Subcutaneous adipose tissue (tissue), 4 donors: ENCODE results near the gene AURKAIP1. TPM values are rescaled to one million over a fixed set of nuclear protein-coding genes. Genes with fewer than 3 reads are reported as not detected.

ENCODE experiments used
- CTCF ChIP-seq: fragments of 450-650 bp; IDR thresholded peaks from one replicate; pipeline ENCODE4 v1.5.1; 2016; ENCODE audit warnings: low read depth, mild to moderate bottlenecking, control low read depth, antibody characterized with exemption, moderate library complexity
- total RNA-seq, 4 donors: library from RNA; depleted of rRNA; stranded (reverse); fragments of >200 nt; gene quantifications; one replicate each; pipeline ENCODE4 v1.1.0, GENCODE V29; 2016

AURKAIP1 gene
- total RNA-seq, 4 donors from 2014 or later, result 53.6 to 153 (median 83.5) TPM

GRCh38 chr1:1385931-1386330, 10.9 kb upstream of the AURKAIP1 start:
- TF ChIP-seq CTCF, result no peak

GRCh38 chr1:1381294-1381693, 6.3 kb upstream of the AURKAIP1 start:
- no peak for TF ChIP-seq CTCF

- TF ChIP-seq CTCF, result no peak
Measured at GRCh38 chr1:1380860-1381259, 5.9 kb upstream of the AURKAIP1 start.

- no peak for TF ChIP-seq CTCF
Measured at GRCh38 chr1:1377540-1378205, 2.7 kb upstream of the AURKAIP1 start.

GRCh38 chr1:1376551-1377226, 1.7 kb upstream of the AURKAIP1 start:
- TF ChIP-seq CTCF, result no peak

- no peak for TF ChIP-seq CTCF
Measured at GRCh38 chr1:1374589-1374928, 448 bp downstream of the AURKAIP1 start.

GRCh38 chr1:1373815-1374588, 1.0 kb downstream of the AURKAIP1 start:
- no peak for TF ChIP-seq CTCF
